Activated T-cell treated with anti-CD3 and anti-CD28 coated beads, Interleukin-2, amount 50 U/mL, for 1 hour (primary cell): Measurements from ENCODE around the gene LRCH1.

Experiments
- DNase-seq: peaks from one replicate; pipeline ENCODE4 v3.0.0-alpha.2; 2020

The LRCH1 gene

GRCh38 chr13:46618694-46619254, 65.8 kb downstream of the LRCH1 start:
- no peak for DNase-seq

GRCh38 chr13:46620029-46620428, 67.1 kb downstream of the LRCH1 start:
- DNase-seq: no peak

GRCh38 chr13:46620471-46620870, 67.5 kb downstream of the LRCH1 start:
- DNase-seq: no peak

DNA sequence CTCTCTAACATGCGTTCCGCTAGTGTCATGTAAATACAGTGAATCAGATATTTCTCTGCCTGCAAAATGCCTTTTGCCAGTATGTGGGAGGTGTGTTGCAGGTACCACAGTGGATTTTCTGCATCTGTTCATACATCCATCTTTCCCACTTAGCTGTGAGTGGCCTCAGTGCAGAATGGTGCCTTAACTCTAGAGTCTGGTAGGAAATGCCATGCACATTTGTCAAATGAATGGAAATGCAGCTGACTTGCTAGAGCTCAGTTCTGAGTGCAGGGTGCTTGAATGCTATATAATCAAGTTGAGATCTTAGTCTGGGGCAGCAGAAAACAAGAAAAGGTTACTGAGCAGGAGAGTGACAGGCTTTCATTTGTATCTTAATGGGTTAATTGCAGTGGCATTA, 68.2 kb downstream of the LRCH1 start:
- no peak for DNase-seq

GRCh38 chr13:46621792-46622629, 69.0 kb downstream of the LRCH1 start:
- no peak for DNase-seq

- no peak for DNase-seq
Measured at GRCh38 chr13:46622630-46623256, 69.8 kb downstream of the LRCH1 start.

GRCh38 chr13:46624353-46624752, 71.4 kb downstream of the LRCH1 start:
- DNase-seq: no peak

DNA sequence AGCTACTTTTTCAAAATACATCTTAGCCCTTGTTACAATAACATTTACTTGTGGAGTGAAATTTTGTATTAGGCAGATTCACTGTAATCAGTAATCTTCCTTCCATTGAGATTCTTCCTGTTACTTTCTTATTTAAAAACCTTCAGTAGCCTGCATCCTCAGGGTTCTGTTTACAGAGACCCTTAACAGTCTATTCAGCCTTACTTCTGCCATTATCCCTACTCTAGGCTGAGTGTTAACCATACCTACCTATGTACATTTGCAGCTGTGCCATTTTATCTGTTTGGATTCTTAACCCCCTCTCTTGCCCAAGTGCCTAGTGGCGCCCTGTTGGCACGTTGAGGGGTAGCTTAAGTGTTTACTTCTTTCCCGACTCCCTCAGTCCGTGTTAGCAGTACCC, 71.9 kb downstream of the LRCH1 start:
- DNase-seq: no peak

DNA sequence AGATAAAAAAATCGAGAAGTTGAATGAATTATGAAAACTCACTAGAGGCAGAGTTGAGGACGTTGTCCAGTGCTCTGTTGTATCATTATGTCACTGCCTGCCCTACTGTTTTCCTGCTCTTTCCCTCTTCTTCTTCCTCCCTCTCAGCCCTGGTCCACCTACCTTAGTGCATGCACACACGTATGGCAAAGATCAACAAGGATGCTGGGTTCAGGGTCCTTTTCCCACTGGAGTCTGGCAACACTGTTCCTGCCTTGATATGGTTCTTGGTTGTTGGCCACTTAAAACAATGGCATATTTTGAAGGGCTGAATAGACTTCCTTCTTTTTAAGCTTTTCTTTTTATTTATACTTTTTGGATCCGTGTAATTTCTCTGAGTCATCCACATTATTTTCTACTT, 74.5 kb downstream of the LRCH1 start:
- DNase-seq: no peak

DNA sequence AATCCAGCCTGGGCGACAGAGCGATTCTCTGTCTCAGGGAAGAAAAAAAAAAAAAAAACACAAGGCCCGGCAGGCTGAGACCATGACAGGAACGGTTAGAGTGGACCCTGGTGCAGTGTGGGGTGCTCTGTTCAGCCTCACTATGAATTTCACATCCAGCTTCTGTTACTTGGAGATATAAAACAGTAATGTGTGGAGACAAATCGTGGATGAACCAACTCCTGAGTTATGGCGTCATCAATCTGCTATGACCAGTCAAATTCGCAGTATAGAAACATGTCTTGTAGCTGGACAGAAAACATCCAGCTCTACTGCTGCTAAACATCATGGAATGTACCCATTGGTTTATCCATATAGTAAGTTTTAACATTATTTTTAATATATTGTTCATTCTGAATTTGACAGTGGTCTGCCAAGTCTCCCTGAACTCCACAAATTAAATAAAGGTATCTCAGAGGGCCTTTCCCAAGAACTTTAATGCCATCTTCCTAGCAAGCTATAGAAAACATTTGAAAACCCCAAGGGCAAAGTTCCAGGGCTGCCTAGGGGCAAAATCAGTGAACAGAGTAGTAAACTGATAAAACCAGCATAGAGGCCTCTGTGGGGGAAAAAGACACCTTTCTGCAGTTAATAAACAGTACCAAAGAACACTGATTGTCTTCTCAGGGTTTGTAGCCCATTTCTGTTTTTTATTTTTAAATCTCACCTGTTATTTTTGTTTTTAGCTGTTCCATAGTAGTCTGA, 75.8 kb downstream of the LRCH1 start:
- no peak for DNase-seq

GRCh38 chr13:46629811-46630413, 76.9 kb downstream of the LRCH1 start:
- no peak for DNase-seq

GRCh38 chr13:46630431-46631178, 77.6 kb downstream of the LRCH1 start:
- no peak for DNase-seq

- DNase-seq: no peak
Measured at GRCh38 chr13:46631179-46631542, 78.2 kb downstream of the LRCH1 start.

DNA sequence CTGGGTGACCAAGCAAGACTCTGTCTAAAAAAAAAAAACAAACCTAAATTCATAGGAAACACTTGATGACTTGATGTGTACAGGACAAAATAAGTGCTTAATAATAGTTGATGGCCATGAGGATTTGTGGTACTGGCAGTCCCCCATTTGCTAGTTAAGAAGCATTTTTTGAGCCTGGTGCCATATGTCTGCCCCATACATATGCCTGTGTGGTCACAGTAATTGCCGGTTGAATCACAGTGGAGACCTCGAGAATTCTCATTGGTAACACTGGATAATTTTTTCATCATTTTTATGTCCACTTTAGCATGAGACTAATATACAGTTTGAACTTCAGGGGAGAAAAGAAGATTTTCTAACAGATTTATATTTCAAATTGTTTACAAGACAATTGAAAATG, 79.2 kb downstream of the LRCH1 start:
- DNase-seq: no peak

DNA sequence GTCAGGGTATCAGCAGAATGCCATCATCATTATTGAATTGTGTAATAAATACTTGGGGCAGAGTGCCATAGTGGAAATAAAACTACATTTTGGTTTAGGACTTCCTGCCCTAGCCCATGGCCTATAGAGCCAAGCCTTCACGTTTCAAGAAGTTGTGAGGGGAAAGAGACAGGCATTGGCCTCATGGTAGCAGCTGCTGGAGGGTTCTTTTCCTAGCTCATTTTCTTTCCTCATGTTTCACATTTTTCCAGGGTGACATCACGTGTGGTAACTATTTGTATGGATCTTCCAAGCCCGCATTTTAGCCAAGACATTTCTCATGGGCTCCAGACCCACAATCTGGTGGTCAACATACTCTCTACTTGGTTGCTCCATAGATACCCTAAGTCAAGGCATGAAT, 80.4 kb downstream of the LRCH1 start:
- no peak for DNase-seq

DNA sequence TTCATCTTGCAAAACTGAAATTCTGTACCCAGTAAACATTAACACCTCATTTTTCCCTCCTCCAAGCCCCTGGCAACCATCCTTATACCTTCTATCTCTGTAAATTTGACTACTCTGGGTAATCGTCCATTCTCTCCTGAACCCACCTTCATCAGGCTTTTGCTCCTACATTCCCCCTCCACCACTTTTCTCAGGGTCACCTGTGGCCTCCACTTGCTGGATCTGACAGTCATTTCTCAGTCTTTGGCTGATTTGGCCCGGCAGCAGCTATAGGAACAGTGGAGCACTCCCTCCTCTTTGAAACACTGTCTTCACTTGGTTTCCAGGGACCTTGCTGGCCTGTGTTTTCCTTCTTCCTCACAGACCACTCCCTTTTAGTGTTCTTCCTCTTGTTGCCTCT, 83.5 kb downstream of the LRCH1 start:
- no peak for DNase-seq

- no peak for DNase-seq
Measured at GRCh38 chr13:46637213-46637612, 84.2 kb downstream of the LRCH1 start.

- DNase-seq: no peak
Measured at GRCh38 chr13:46638262-46638661, 85.3 kb downstream of the LRCH1 start.

DNA sequence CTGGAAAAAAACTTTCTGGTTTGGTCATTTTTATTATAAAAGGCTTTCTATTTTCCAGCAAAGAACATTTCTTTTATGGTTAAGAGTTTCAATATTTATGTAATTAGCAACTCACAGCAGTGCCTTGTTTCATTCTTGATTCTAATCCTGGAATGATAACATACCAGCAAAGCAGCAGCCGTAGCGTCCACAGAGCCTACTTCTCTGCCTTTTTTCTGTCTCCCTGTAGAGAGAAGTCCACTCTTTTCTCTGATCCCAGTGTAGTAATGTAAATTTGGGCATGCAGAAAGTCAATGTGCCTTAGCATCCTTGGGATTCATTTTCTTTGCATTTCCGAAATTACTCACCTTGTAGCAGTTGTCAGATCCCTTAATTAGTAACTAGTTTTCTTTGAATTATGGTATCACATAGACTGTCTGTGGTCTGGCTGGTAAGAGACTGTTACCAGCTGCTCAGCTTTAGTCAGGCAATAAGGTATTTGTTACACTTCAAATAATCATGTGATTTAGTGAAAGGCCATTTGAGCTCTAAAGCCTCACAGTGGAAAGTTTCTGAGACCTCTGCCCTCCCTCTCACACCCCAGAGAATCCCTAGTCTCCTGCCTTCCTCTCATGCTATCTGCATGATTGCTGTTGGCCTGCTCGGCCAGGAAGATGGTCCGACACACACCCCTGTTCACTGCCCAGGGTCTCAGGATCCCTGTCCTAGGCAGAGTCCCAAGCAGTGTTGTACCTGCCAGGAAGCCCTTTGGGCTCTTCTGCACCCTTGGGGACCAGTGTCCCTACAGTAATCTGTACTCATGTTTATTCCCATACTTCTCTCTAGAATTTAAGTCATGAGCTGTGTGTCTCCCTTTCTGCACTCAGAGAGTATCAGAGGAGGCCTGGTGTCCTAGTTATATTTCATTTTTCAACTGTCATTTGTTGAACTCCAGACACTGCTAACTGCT, 86.3 kb downstream of the LRCH1 start:
- DNase-seq: no peak

- DNase-seq: no peak
Measured at GRCh38 chr13:46640843-46641242, 87.9 kb downstream of the LRCH1 start.
